HG02642 (cell line): Measurements from ENCODE around the gene CAV3.
"Not testable (repeated sequence)": the region's sequence is repeated elsewhere in the genome, so short reads cannot be mapped to it uniquely, and the experiment has no call there.

ENCODE experiments used
- ATAC-seq: cut with Tn5 transposase; IDR thresholded peaks from one replicate; pipeline ENCODE4 v1.9.1; 2021; ENCODE audit warnings: mild to moderate bottlenecking; ENCODE audit not compliant: unreplicated experiment, poor library complexity

CAV3 gene

GRCh38 chr3:8733332-8734094 lies at the start of gene CAV3:
CAV3 (plus strand) TSS chr3:8733802; CDS start chr3:8733877, 75 bp downstream.
- ATAC-seq, result no peak

GRCh38 chr3:8684992-8685391 lies 48.6 kb upstream of the CAV3 start:
- not testable (repeated sequence) for ATAC-seq

- not testable (repeated sequence) for ATAC-seq
Observed at GRCh38 chr3:8691295-8691694, 42.3 kb upstream of the CAV3 start.

GRCh38 chr3:8702560-8702959 lies 31.0 kb upstream of the CAV3 start:
- ATAC-seq, result no peak

- ATAC-seq, result no peak
Observed at GRCh38 chr3:8705575-8705974, 28.0 kb upstream of the CAV3 start.

- ATAC-seq, result no peak
Observed at GRCh38 chr3:8709287-8709686, 24.3 kb upstream of the CAV3 start.

- no peak for ATAC-seq
Observed at GRCh38 chr3:8709801-8710507, 23.6 kb upstream of the CAV3 start.

- ATAC-seq, result no peak
Observed at GRCh38 chr3:8712045-8712907, 21.3 kb upstream of the CAV3 start.

- no peak for ATAC-seq
Observed at GRCh38 chr3:8712908-8713255, 20.7 kb upstream of the CAV3 start.

- peak; percentile 64 for ATAC-seq
Observed at GRCh38 chr3:8713901-8714759, 19.5 kb upstream of the CAV3 start.

GRCh38 chr3:8715757-8716156 lies 17.8 kb upstream of the CAV3 start:
- not testable (repeated sequence) for ATAC-seq

GRCh38 chr3:8722808-8723207 lies 10.8 kb upstream of the CAV3 start:
- no peak for ATAC-seq

- no peak for ATAC-seq
Observed at GRCh38 chr3:8723612-8724011, 10.0 kb upstream of the CAV3 start.

GRCh38 chr3:8724108-8724752 lies 9.4 kb upstream of the CAV3 start:
- no peak for ATAC-seq

- no peak for ATAC-seq
Observed at GRCh38 chr3:8727605-8728512, 5.7 kb upstream of the CAV3 start.

- ATAC-seq, result no peak
Observed at GRCh38 chr3:8729479-8729878, 4.1 kb upstream of the CAV3 start.

GRCh38 chr3:8730656-8731055 lies 2.9 kb upstream of the CAV3 start:
- no peak for ATAC-seq

GRCh38 chr3:8732413-8732812 lies 1.2 kb upstream of the CAV3 start:
- no peak for ATAC-seq
